Fibroblast of lung (primary cell): ENCODE data around the gene GRIK4.

Experiments used
- CTCF ChIP-seq, 2 donors: IDR thresholded peaks in 1 of 2; conservative IDR thresholded peaks in 1 of 2; 1 replicate in 1 of 2; 2 replicates in 1 of 2; pipeline ENCODE4 v1.5.1; 2011 to 2012; ENCODE audit warnings: low read length in 2 of 2, control low read depth in 1 of 2, inconsistent platforms in 1 of 2, low read depth in 1 of 2, mild to moderate bottlenecking in 1 of 2
- EZH2 ChIP-seq: IDR thresholded peaks from 2 replicates; pipeline ENCODE4 v1.5.1; 2012; ENCODE audit warnings: low read length, control low read depth, mild to moderate bottlenecking; ENCODE audit errors: missing control alignments

DNA sequence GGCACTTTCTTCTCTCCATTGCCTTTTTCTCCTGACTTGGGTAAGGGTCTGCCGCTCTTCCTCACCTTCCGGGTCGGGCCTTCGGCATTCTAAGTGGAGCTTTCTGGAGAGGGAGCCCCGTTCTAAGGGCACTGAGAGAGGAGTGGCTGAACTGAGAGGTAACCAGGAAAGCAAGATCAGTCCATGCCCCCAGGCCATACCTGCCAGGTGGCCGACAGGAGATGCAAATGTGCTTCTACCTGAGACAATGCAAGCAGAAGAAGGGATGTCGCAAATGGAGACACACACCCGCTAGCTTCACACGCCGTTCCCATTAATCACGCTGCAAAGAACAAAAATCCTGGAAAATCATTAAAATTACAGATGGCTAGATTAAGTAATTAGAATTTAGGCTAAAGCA, 356.0 kb downstream of the GRIK4 start:
- TF ChIP-seq CTCF (conservative IDR thresholded peaks at IDR 0.05 in 1 of 2, IDR thresholded peaks at IDR 0.05 in 1 of 2; ENCODE audit: low read depth in 1 of 2, low read length in 2 of 2) (no peak), EZH2 (no peak)
